NCI-H2107 (cell line): ENCODE measurements around the gene SBNO2.
"Not testable (repeated sequence)": the region's sequence is repeated elsewhere in the genome, so short reads cannot be mapped to it uniquely, and the experiment has no call there.

Experiments used
- DNase-seq: peaks from one replicate; lab custom pipeline; 2025; lab: John Stamatoyannopoulos, UW

SBNO2 gene

GRCh38 chr19:1117654-1118053 lies 56.4 kb downstream of the SBNO2 start:
- no peak for DNase-seq

- DNase-seq: no peak
These were observed 57.1 kb downstream of the SBNO2 start for GRCh38 chr19:1116726-1117581.

GRCh38 chr19:1115646-1116420 lies 58.2 kb downstream of the SBNO2 start:
- DNase-seq: no peak

GRCh38 chr19:1114728-1115127 lies 59.3 kb downstream of the SBNO2 start:
- DNase-seq: not testable (repeated sequence)

- no peak for DNase-seq
These were observed 60.0 kb downstream of the SBNO2 start for GRCh38 chr19:1113986-1114483.

- DNase-seq: peak; percentile 90
These were observed 60.8 kb downstream of the SBNO2 start for GRCh38 chr19:1113030-1113985.

- DNase-seq: no peak
These were observed 61.6 kb downstream of the SBNO2 start for GRCh38 chr19:1112268-1113029.

GRCh38 chr19:1111641-1112267 lies 62.3 kb downstream of the SBNO2 start:
- no peak for DNase-seq

GRCh38 chr19:1110809-1111640 lies 63.0 kb downstream of the SBNO2 start:
- DNase-seq: no peak

- no peak for DNase-seq
These were observed 64.1 kb downstream of the SBNO2 start for GRCh38 chr19:1109697-1110671.

- DNase-seq: no peak
These were observed 65.0 kb downstream of the SBNO2 start for GRCh38 chr19:1109032-1109551.

GRCh38 chr19:1108291-1109031 lies 65.6 kb downstream of the SBNO2 start:
- DNase-seq: no peak

GRCh38 chr19:1107661-1108261 lies 66.3 kb downstream of the SBNO2 start:
- no peak for DNase-seq

- DNase-seq: no peak
These were observed 67.0 kb downstream of the SBNO2 start for GRCh38 chr19:1106841-1107660.

- no peak for DNase-seq
These were observed 67.9 kb downstream of the SBNO2 start for GRCh38 chr19:1105873-1106840.
